Psoas muscle (tissue), 8 donors: ENCODE results near the gene RPL7L1. TPM values are rescaled to one million over a fixed set of nuclear protein-coding genes. Genes with fewer than 3 reads are reported as not detected.

Experiments used
- ATAC-seq, 4 donors: fragments of 200-7000 bp; cut with Tn5 transposase; one replicate each; pipeline ENCODE4 v1.9.1; 2020; ENCODE audit warnings: moderate library complexity in 3 of 4, mild to moderate bottlenecking in 2 of 4
- DNase-seq, 2 donors: peaks; one replicate each; pipeline ENCODE4 v3.0.0-alpha.2; 2020
- H3K27ac ChIP-seq: fragments of 200-600 bp; one replicate; pipeline ENCODE4 v1.8.0; 2022
- H3K27me3 ChIP-seq, 3 donors: fragments of 200-600 bp in 1 of 3; one replicate each; pipeline versions ENCODE4 v1.6.1 to v1.8.0; 2013 to 2022; ENCODE audit warnings: low read length in 2 of 3, mild to moderate bottlenecking in 2 of 3, moderate library complexity in 1 of 3; ENCODE audit not compliant: insufficient read depth in 3 of 3
- H3K36me3 ChIP-seq, 2 donors: fragments of 200-600 bp in 1 of 2; one replicate each; pipeline versions ENCODE4 v1.6.1 to v1.8.0; 2013 to 2022; ENCODE audit warnings: low read depth in 1 of 2, mild to moderate bottlenecking in 1 of 2, moderate library complexity in 1 of 2; ENCODE audit not compliant: insufficient read depth in 1 of 2
- H3K4me1 ChIP-seq: fragments of 200-600 bp; one replicate; pipeline ENCODE4 v1.8.0; 2022
- H3K4me3 ChIP-seq: fragments of 200-600 bp; one replicate; pipeline ENCODE4 v1.8.0; 2022; ENCODE audit warnings: mild to moderate bottlenecking
- H3K9me3 ChIP-seq: fragments of 200-600 bp; one replicate; pipeline ENCODE4 v1.8.0; 2022
- CTCF ChIP-seq: fragments of 200-600 bp; IDR thresholded peaks from one replicate; pipeline ENCODE4 v1.8.0; 2022; ENCODE audit warnings: antibody characterized with exemption
- WGBS, 3 donors: extraction: QIAGEN DNeasy Blood & Tissue Kit; methylation state at CpG; one replicate each; pipeline versions ENCODE4 v1.1.6 to v1.1.7; 2013; 5-methylcytosine and 5-hydroxymethylcytosine counted together
- intact Hi-C, 2 donors: fragments of 100-400 bp; cut with DNase I; formaldehyde crosslinking; loops; one replicate each; pipeline versions ENCODE4 v1.11.0 to v1.14.2; 2022
- polyA plus RNA-seq, 3 donors: library from polyadenylated mRNA; stranded (reverse); fragments of 200-250 nt; gene quantifications; one replicate each; pipeline ENCODE4 v1.2.3, GENCODE V29; 2013
- total RNA-seq, 4 donors: library from RNA; stranded (reverse); fragmentation: NEBNext Ultra II Directional in 2 of 4; extraction: Animal tissue kit (Norgen Biotek cat#: 25700) in 2 of 4; gene quantifications; one replicate each; pipeline versions ENCODE4 v1.2.1 to v1.2.4, GENCODE V29; 2021 to 2023
- donor health status: healthy with polysubstance abuse.
- donor health status: DM: no; HTN: no; CAD: no; lungs with moderate emphysema.
- donor health status: Bipolar disorder and iron deficiency.
- donor health status: healthy.
- donor health status: DM: yes; HTN: yes; CAD: no.
- donor health status: DM: no; HTN: no; CAD: no.
- donor health status: DM: no; HTN: no; CAD: no.
- donor health status: DM: yes; HTN: yes; CAD: no.

The RPL7L1 gene
- total and polyA plus RNA-seq, 7 donors: 35.5 to 107 (median 68.7) TPM

- DNase-seq (no peak), ATAC-seq (no peak)
- Histone ChIP-seq H3K4me1 (no peaks in the 10 kb centered on the region), H3K36me3 (no peaks in the 10 kb centered on the region), H3K9me3 (no peaks in the 10 kb centered on the region), H3K27me3 (no peaks in the 10 kb centered on the region), H3K27ac (no peak overlapping the region), H3K4me3 (no peak overlapping the region)
- intact Hi-C loops: loop anchor here (5.0 to 10.0 kb wide), 2 partner anchors 238 to 430 kb away; no protein-coding TSS in a partner anchor
- 87 to 92% (median 91%) methylated on average over 10 of the region's 10 CpGs for WGBS, 3 donors
- TF ChIP-seq CTCF: no peak
Observed at GRCh38 chr6:42904467-42904866, 25.1 kb downstream of the RPL7L1 start.

- no peaks in the 10 kb centered on the region for H3K9me3 ChIP-seq
- DNase-seq (no peak), ATAC-seq (no peak)
- WGBS, 3 donors: 18 to 49% (median 20%) methylated on average over 5 of the region's 5 CpGs
- intact Hi-C loops: loop anchor here in 1 of 2 donors (5.0 to 10.0 kb wide), 2 partner anchors 65 to 427 kb away; no protein-coding TSS in a partner anchor
- H3K27me3 ChIP-seq: peaks cover 0 to 15% (median 0%) of the 10 kb centered on the region in 3 donors
- H3K36me3 ChIP-seq: no peaks in the 10 kb centered on the region
- H3K4me3 ChIP-seq: no peak overlapping the region
- H3K4me1 ChIP-seq: peaks cover 4% of the 10 kb centered on the region
- no peak overlapping the region for H3K27ac ChIP-seq
- TF ChIP-seq CTCF: no peak
Observed at GRCh38 chr6:42907336-42907735, 27.9 kb downstream of the RPL7L1 start.

- intact Hi-C loops: loop anchor here in 1 of 2 donors (5.0 to 10.0 kb wide), 2 partner anchors 62 to 425 kb away; no protein-coding TSS in a partner anchor
- H3K27me3 ChIP-seq: peaks cover 0 to 32% (median 0%) of the 10 kb centered on the region in 3 donors
- 83 to 88% (median 86%) methylated on average over 10 of the region's 10 CpGs for WGBS, 3 donors
- H3K36me3 ChIP-seq: no peaks in the 10 kb centered on the region
- TF ChIP-seq CTCF: no peak
- H3K27ac ChIP-seq: no peak overlapping the region
- no peaks in the 10 kb centered on the region for H3K9me3 ChIP-seq
- no peak for DNase-seq
- H3K4me3 ChIP-seq: no peak overlapping the region
- peaks cover 4% of the 10 kb centered on the region for H3K4me1 ChIP-seq
- ATAC-seq: no peak
Observed at GRCh38 chr6:42909835-42910234, 30.4 kb downstream of the RPL7L1 start.

GRCh38 chr6:42911171-42912021 is 32.0 kb downstream of the RPL7L1 start:
- H3K27me3 ChIP-seq: peaks cover 0 to 32% (median 0%) of the 10 kb centered on the region in 3 donors
- peaks cover 4% of the 10 kb centered on the region for H3K4me1 ChIP-seq
- TF ChIP-seq CTCF: no peak
- no peaks in the 10 kb centered on the region for H3K36me3 ChIP-seq
- peak overlapping the region; percentile 34 for H3K4me3 ChIP-seq
- intact Hi-C loops: no loop called here
- no peak overlapping the region for H3K27ac ChIP-seq
- WGBS, 3 donors: 7 to 10% (median 8%) methylated on average over 34 to 49 of the region's 49 CpGs
- no peaks in the 10 kb centered on the region for H3K9me3 ChIP-seq
- ATAC-seq: no peak
- no peak for DNase-seq
